GM12878 (cell line): ENCODE measurements around the gene BRCA2. TPM values are rescaled to one million over a fixed set of nuclear protein-coding genes. Genes with fewer than 3 reads are reported as not detected.

Experiments used
- ATAC-seq: fragments of 200-7000 bp; cut with Tn5 transposase; 3 replicates; pipeline ENCODE4 v1.9.1; 2020; ENCODE audit warnings: mild to moderate bottlenecking, moderate library complexity
- BruUV-seq: library from RNA; stranded (reverse); fragments of 400-500 nt; replicated peaks from 2 replicates; lab custom pipeline; 2021; lab: Mats Ljungman, UMichigan
- CTCF ChIA-PET: fragments of 300-600 bp; sonication (Branson Sonifier 250); formaldehyde crosslinking; extraction: SDS; loops from one replicate; lab custom pipeline; 2021; ENCODE audit warnings: inconsistent platforms; lab: Yijun Ruan, JAX
- POLR2A ChIA-PET: fragments of 350-600 bp; formaldehyde crosslinking; extraction: SDS; loops from one replicate; lab custom pipeline; 2021; ENCODE audit warnings: inconsistent platforms; lab: Charles Lee
- RAD21 ChIA-PET: fragments of 300-600 bp; sonication (Branson Sonifier 250); formaldehyde crosslinking; loops from one replicate; lab custom pipeline; 2023; ENCODE audit warnings: antibody characterized with exemption; ENCODE audit not compliant: unreplicated experiment; lab: Charles Lee
- SMC1A ChIA-PET: fragments of 300-600 bp; sonication (Branson Sonifier 250); formaldehyde crosslinking; loops from one replicate; lab custom pipeline; 2023; ENCODE audit not compliant: unreplicated experiment, uncharacterized antibody; lab: Charles Lee
- DNase-seq: peaks from one replicate; pipeline ENCODE4 v3.0.0-alpha.2; 2011; ENCODE audit warnings: low read depth, low spot score
- FAIRE-seq: peaks from 3 replicates; lab custom pipeline; 2011; peaks lifted over from hg19 to GRCh38; lab: Jason Lieb, UNC
- H2AFZ ChIP-seq: 2 replicates; pipeline ENCODE4 v1.6.0; 2011; ENCODE audit warnings: low read depth, low read length, control low read depth; ENCODE audit not compliant: control insufficient read depth
- H3K27ac ChIP-seq: 2 replicates; pipeline ENCODE4 v1.5.1; 2011; ENCODE audit warnings: control low read depth; ENCODE audit not compliant: control insufficient read depth, insufficient read depth
- H3K27me3 ChIP-seq, 2 experiments: replicated peaks in 1 of 2; 2 replicates each; pipeline versions ENCODE4 v1.6.0 to v1.6.1; 2011; ENCODE audit warnings: low read length in 1 of 2; ENCODE audit not compliant: control insufficient read depth in 2 of 2, insufficient read depth in 2 of 2
- H3K36me3 ChIP-seq, 2 experiments: 2 replicates each; pipeline ENCODE4 v1.5.1; 2011; ENCODE audit warnings: low read length in 1 of 2; ENCODE audit not compliant: control insufficient read depth in 2 of 2, insufficient read depth in 2 of 2
- H3K4me1 ChIP-seq: 2 replicates; pipeline ENCODE4 v1.6.1; 2011; ENCODE audit warnings: mild to moderate bottlenecking, low read length, moderate library complexity, mixed read lengths; ENCODE audit not compliant: control insufficient read depth, insufficient read depth
- H3K4me2 ChIP-seq: 2 replicates; pipeline ENCODE4 v1.6.0; 2011; ENCODE audit warnings: control low read depth; ENCODE audit not compliant: control insufficient read depth, insufficient read depth
- H3K4me3 ChIP-seq: fragments of 200-600 bp; sonication (generic); 2 replicates; pipeline ENCODE4 v1.5.1; 2016
- H3K79me2 ChIP-seq: 2 replicates; pipeline ENCODE4 v1.6.0; 2011; ENCODE audit warnings: low read length; ENCODE audit not compliant: control insufficient read depth, insufficient read depth
- H3K9ac ChIP-seq: 2 replicates; pipeline ENCODE4 v1.8.0; 2011; ENCODE audit warnings: low read length, control low read depth, mixed read lengths; ENCODE audit not compliant: control insufficient read depth, insufficient read depth
- H3K9me3 ChIP-seq: replicated peaks from 3 replicates; pipeline ENCODE4 v1.5.1; 2011; ENCODE audit warnings: mild to moderate bottlenecking, low read length; ENCODE audit not compliant: control insufficient read depth, insufficient read depth
- H4K20me1 ChIP-seq: 2 replicates; pipeline ENCODE4 v1.6.0; 2011; ENCODE audit not compliant: control insufficient read depth, insufficient read depth
- BRCA1 ChIP-seq: IDR thresholded peaks from 2 replicates; pipeline ENCODE4 v1.6.1; 2011; ENCODE audit warnings: low read depth, low read length, improper control_type of control experiment
- CREM ChIP-seq: IDR thresholded peaks from 2 replicates; pipeline ENCODE4 v1.6.1; 2014; ENCODE audit warnings: antibody characterized with exemption, low read depth
- CTCF ChIP-seq, 3 experiments: IDR thresholded peaks in 2 of 3; conservative IDR thresholded peaks in 1 of 3; 2 replicates each; pipeline ENCODE4 v1.5.1; 2011; ENCODE audit warnings: low read depth in 3 of 3, low read length in 3 of 3, mild to moderate bottlenecking in 3 of 3, control low read depth in 2 of 3, moderate library complexity in 2 of 3, inconsistent platforms in 1 of 3, mixed read lengths in 1 of 3; ENCODE audit not compliant: control insufficient read depth in 2 of 3, insufficient read depth in 1 of 3; ENCODE audit errors: extremely low read depth in 1 of 3
- JUNB ChIP-seq: IDR thresholded peaks from 2 replicates; pipeline ENCODE4 v1.6.1; 2016; ENCODE audit warnings: antibody characterized with exemption, mild to moderate bottlenecking
- NFYB ChIP-seq: IDR thresholded peaks from 2 replicates; pipeline ENCODE4 v1.6.1; 2011; ENCODE audit warnings: low read depth, mild to moderate bottlenecking, low read length, improper control_type of control experiment, moderate library complexity; ENCODE audit not compliant: insufficient read depth
- NKRF ChIP-seq: fragments of 450-650 bp; conservative IDR thresholded peaks from 2 replicates; pipeline ENCODE4 v1.6.1; 2017; ENCODE audit warnings: mild to moderate bottlenecking, moderate library complexity
- NR2C1 ChIP-seq: fragments of 450-650 bp; IDR thresholded peaks from 2 replicates; pipeline ENCODE4 v1.6.1; 2017; ENCODE audit warnings: antibody characterized with exemption, mild to moderate bottlenecking, moderate library complexity
- ZZZ3 ChIP-seq: IDR thresholded peaks from 2 replicates; pipeline ENCODE4 v1.6.1; 2011; ENCODE audit warnings: low read depth; ENCODE audit not compliant: control insufficient read depth, insufficient read length
- WGBS: methylation state at CpG from one replicate; pipeline ENCODE4 v1.1.6; 2016; ENCODE audit warnings: low lambda C conversion rate; ENCODE audit not compliant: insufficient replicate concordance, insufficient coverage; ENCODE audit errors: missing lambda C conversion rate; 5-methylcytosine and 5-hydroxymethylcytosine counted together
- in situ Hi-C: fragments of 300-500 bp; cut with MboI; formaldehyde crosslinking; loops from 9 replicates; pipeline ENCODE4 v1.14.3; 2018; ENCODE audit warnings: mixed read lengths
- intact Hi-C: fragments of 100-400 bp; cut with micrococcal nuclease; formaldehyde crosslinking; loops from one replicate; pipeline ENCODE4 v1.14.2; 2022; ENCODE audit not compliant: unreplicated experiment
- polyA plus RNA-seq, 11 experiments: library from polyadenylated mRNA; depleted of rRNA in 4 of 11; unstranded in 6 of 11; stranded (reverse) in 5 of 11; fragments of >200 nt; fragmentation: Nextera tagmentation in 4 of 11; fragmentation: Illumina TruSeq in 1 of 11; extraction: Ambion mirVana in 4 of 11; extraction: Trizol in 1 of 11; gene quantifications; 1 replicate in 1 of 11; 2 replicates in 10 of 11; pipeline versions ENCODE4 v1.2.1 to v1.2.3, GENCODE V29; 2011 to 2016; ENCODE audit warnings: inconsistent platforms in 2 of 11, missing spikeins in 2 of 11, low read depth in 1 of 11
- total RNA-seq, 4 experiments: library from RNA; depleted of rRNA in 3 of 4; stranded (reverse); fragments of >200 nt in 3 of 4; fragmentation: Illumina TruSeq in 1 of 4; extraction: Trizol in 1 of 4; gene quantifications; 2 replicates each; pipeline versions ENCODE4 v1.2.1 to v1.2.3, GENCODE V29; 2013 to 2021
- TF ChIP-seq, protein P1 (sequence below): IDR thresholded peaks from 2 replicates; pipeline ENCODE4 v1.6.1; 2011; ENCODE audit warnings: low read depth, low read length, improper control_type of control experiment, borderline replicate concordance

BRCA2 gene
- total and polyA plus RNA-seq, 10 of the 15 experiments (the other 5 are each of a cell fraction or from before 2014, with no cell fraction given): 7.6 to 42.2 (median 23.9) TPM

DNA sequence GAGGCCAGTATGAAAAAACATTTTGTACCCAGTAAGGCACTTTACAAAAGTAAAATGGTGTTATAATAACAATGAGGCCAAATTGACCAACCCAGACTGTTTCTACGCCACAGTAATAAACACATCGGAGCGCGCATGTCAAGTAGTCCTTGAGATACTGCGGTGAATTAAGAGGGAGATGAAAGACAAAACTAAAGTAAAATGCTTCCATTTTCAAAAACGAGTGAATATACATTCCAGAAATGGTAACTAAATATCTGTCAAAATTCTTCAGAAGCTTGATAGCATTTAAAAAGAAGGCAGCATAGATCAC is 93.6 kb downstream of the BRCA2 start:
- TF ChIP-seq, protein P1, sequence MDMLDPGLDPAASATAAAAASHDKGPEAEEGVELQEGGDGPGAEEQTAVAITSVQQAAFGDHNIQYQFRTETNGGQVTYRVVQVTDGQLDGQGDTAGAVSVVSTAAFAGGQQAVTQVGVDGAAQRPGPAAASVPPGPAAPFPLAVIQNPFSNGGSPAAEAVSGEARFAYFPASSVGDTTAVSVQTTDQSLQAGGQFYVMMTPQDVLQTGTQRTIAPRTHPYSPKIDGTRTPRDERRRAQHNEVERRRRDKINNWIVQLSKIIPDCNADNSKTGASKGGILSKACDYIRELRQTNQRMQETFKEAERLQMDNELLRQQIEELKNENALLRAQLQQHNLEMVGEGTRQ: no peak
- TF ChIP-seq NR2C1: no peak
- no peak for TF ChIP-seq CTCF (IDR thresholded peaks at IDR 0.05 in 2 of 3, conservative IDR thresholded peaks at IDR 0.05 in 1 of 3; ENCODE audit: control insufficient read depth in 2 of 3, extremely low read depth in 1 of 3, insufficient read depth in 1 of 3, low read depth in 3 of 3, low read length in 3 of 3)
- TF ChIP-seq CREM: no peak
- TF ChIP-seq BRCA1: no peak
- no peak for TF ChIP-seq ZZZ3
- no peak for TF ChIP-seq JUNB
- no peak for TF ChIP-seq NKRF
- no peak for TF ChIP-seq NFYB
- SMC1A ChIA-PET: interaction anchor here (0.9 to 1.5 kb wide), 5 partner anchors 14 to 64 kb away, joined by 3 to 6 read pairs (median 3); partner anchors contain the start of gene N4BP2L1
- CTCF ChIA-PET: interaction anchor here (1.2 to 1.3 kb wide), 2 partner anchors 19 to 242 kb away, joined by 3 read pairs; no protein-coding TSS in a partner anchor
- H3K9ac ChIP-seq: no peak overlapping the region
- H3K36me3 ChIP-seq: peaks cover 0 to 2% of the 10 kb centered on the region in 2 experiments; a peak in 1 of 4 replicates
- no peaks in the 10 kb centered on the region for H3K4me1 ChIP-seq
- no TSS peak for BruUV-seq
- H3K79me2 ChIP-seq: no peaks in the 10 kb centered on the region
- RAD21 ChIA-PET: no interaction called here
- WGBS: 89% methylated on average over 6 of the region's 6 CpGs
- POLR2A ChIA-PET: interaction anchor here (0.6 kb wide), 1 partner anchor 86 kb away, joined by 3 read pairs; no protein-coding TSS in a partner anchor
- H3K9me3 ChIP-seq: no peaks in the 10 kb centered on the region
- H2AFZ ChIP-seq: peak overlapping the region; percentile 75
- FAIRE-seq: no peak
- in situ Hi-C loops (no loop called here), intact Hi-C loops (no loop called here)
- no peak overlapping the region for H3K4me3 ChIP-seq
- H3K27ac ChIP-seq: peak overlapping the region; percentile 66; the same call in 1 of the 2 replicates
- no peaks in the 10 kb centered on the region for H3K27me3 ChIP-seq
- no peak for DNase-seq
- no peak overlapping the region for H3K4me2 ChIP-seq
- no peak for ATAC-seq
- H4K20me1 ChIP-seq: no peaks in the 10 kb centered on the region
